ENCODE data around the gene TMEM245.

DNA sequence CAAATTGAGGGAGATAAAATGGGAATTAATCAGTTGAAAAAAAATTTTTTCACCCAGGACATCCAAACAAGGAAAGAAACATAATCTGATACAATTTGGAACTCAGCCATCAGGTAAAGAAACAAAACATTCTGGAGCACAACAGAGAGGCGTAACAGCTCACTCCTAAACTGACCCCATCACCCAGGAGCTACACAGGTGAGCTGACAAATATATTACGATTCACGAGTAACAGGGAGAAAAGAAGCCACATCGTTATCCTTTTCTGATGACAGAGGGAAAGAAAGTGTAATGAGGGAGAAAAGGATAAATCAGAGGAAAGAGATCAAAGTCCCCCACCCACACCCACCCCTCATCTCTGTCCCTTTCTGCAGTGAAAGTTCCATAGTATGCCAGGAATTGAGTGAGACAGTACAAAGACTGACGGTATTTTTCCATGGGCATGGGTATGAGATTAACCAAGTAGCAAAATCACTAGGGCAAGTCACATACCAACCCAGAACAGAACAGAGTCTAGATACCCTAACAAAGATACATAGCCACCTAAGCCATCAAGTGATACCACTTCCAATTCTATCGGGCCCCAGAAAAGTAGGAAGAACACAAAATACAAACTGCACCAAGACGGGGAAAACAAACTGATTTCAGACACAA, 45.4 kb downstream of the TMEM245 start:
- TF ChIP-seq, protein P1, sequence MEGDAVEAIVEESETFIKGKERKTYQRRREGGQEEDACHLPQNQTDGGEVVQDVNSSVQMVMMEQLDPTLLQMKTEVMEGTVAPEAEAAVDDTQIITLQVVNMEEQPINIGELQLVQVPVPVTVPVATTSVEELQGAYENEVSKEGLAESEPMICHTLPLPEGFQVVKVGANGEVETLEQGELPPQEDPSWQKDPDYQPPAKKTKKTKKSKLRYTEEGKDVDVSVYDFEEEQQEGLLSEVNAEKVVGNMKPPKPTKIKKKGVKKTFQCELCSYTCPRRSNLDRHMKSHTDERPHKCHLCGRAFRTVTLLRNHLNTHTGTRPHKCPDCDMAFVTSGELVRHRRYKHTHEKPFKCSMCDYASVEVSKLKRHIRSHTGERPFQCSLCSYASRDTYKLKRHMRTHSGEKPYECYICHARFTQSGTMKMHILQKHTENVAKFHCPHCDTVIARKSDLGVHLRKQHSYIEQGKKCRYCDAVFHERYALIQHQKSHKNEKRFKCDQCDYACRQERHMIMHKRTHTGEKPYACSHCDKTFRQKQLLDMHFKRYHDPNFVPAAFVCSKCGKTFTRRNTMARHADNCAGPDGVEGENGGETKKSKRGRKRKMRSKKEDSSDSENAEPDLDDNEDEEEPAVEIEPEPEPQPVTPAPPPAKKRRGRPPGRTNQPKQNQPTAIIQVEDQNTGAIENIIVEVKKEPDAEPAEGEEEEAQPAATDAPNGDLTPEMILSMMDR (IDR thresholded peaks at IDR 0.05; ENCODE audit: low read depth, low read length, poor library complexity, severe bottlenecking) = no peak
- TF ChIP-seq EZH2phosphoT487 (IDR thresholded peaks at IDR 0.05; ENCODE audit: borderline replicate concordance, low read length) = no peak

Data from DOHH2 (cell line).